Liver (tissue), 9 donors: ENCODE data around the gene NEUROD1. TPM values are rescaled to one million over a fixed set of nuclear protein-coding genes. Genes with fewer than 3 reads are reported as not detected.

Experiments
- DNase-seq: peaks from one replicate; pipeline ENCODE4 v3.0.0-alpha.2; 2017; ENCODE audit warnings: low spot score
- H3K27ac ChIP-seq, 2 donors: one replicate each; pipeline ENCODE4 v1.7.0; 2013; ENCODE audit warnings: inconsistent platforms in 2 of 2, low read length in 2 of 2, control low read depth in 1 of 2, low read depth in 1 of 2, mild to moderate bottlenecking in 1 of 2
- H3K27me3 ChIP-seq, 4 donors: one replicate each; pipeline versions ENCODE4 v1.6.1 to v1.7.0; 2013; ENCODE audit warnings: low read length in 3 of 4, inconsistent platforms in 1 of 4, mild to moderate bottlenecking in 1 of 4, moderate library complexity in 1 of 4; ENCODE audit not compliant: control insufficient read depth in 4 of 4, insufficient read depth in 4 of 4
- H3K36me3 ChIP-seq, 4 donors: one replicate each; pipeline versions ENCODE4 v1.6.1 to v1.7.0; 2013; ENCODE audit warnings: low read length in 3 of 4, mild to moderate bottlenecking in 3 of 4, low read depth in 1 of 4, moderate library complexity in 1 of 4; ENCODE audit not compliant: control insufficient read depth in 4 of 4, insufficient read depth in 3 of 4
- H3K4me1 ChIP-seq, 4 donors: one replicate each; pipeline versions ENCODE4 v1.6.1 to v1.7.0; 2013; ENCODE audit warnings: low read length in 3 of 4, mild to moderate bottlenecking in 3 of 4, moderate library complexity in 1 of 4; ENCODE audit not compliant: control insufficient read depth in 4 of 4, insufficient read depth in 4 of 4
- H3K4me3 ChIP-seq, 3 donors: one replicate each; pipeline versions ENCODE4 v1.6.1 to v1.7.0; 2013; ENCODE audit warnings: low read length in 3 of 3, control low read depth in 1 of 3, low read depth in 1 of 3, mild to moderate bottlenecking in 1 of 3
- H3K9ac ChIP-seq, 2 donors: one replicate each; pipeline ENCODE4 v1.7.0; 2013; ENCODE audit warnings: low read length in 2 of 2, mild to moderate bottlenecking in 2 of 2, moderate library complexity in 2 of 2, control low read depth in 1 of 2, low read depth in 1 of 2
- H3K9me3 ChIP-seq, 4 donors: one replicate each; pipeline versions ENCODE4 v1.6.1 to v1.7.0; 2013; ENCODE audit warnings: low read length in 3 of 4; ENCODE audit not compliant: control insufficient read depth in 4 of 4
- EGR1 ChIP-seq, 2 donors: IDR thresholded peaks; 2 replicates each; pipeline ENCODE4 v1.6.1; 2016 to 2018; ENCODE audit warnings: antibody characterized with exemption in 2 of 2, low read depth in 2 of 2
- FOXA2 ChIP-seq: IDR thresholded peaks from 2 replicates; pipeline ENCODE4 v1.6.1; 2016; ENCODE audit warnings: antibody characterized with exemption
- GABPA ChIP-seq, 2 donors: IDR thresholded peaks in 1 of 2; conservative IDR thresholded peaks in 1 of 2; 2 replicates each; pipeline ENCODE4 v1.6.1; 2016; ENCODE audit warnings: antibody characterized with exemption in 2 of 2, mild to moderate bottlenecking in 1 of 2, moderate library complexity in 1 of 2
- HNF4G ChIP-seq: IDR thresholded peaks from 2 replicates; pipeline ENCODE4 v1.6.1; 2016; ENCODE audit warnings: antibody characterized with exemption
- JUND ChIP-seq, 2 donors: IDR thresholded peaks; 2 replicates each; pipeline ENCODE4 v1.6.1; 2016; ENCODE audit warnings: antibody characterized with exemption in 2 of 2
- NR2F2 ChIP-seq: IDR thresholded peaks from 2 replicates; pipeline ENCODE4 v1.6.1; 2016; ENCODE audit warnings: antibody characterized with exemption
- RAD21 ChIP-seq, 2 donors: IDR thresholded peaks; 2 replicates each; pipeline ENCODE4 v1.6.1; 2016; ENCODE audit warnings: antibody characterized with exemption in 2 of 2, mild to moderate bottlenecking in 2 of 2
- RXRA ChIP-seq, 2 donors: IDR thresholded peaks; 2 replicates each; pipeline ENCODE4 v1.6.1; 2017 to 2018; ENCODE audit warnings: antibody characterized with exemption in 2 of 2, mild to moderate bottlenecking in 1 of 2
- SP1 ChIP-seq: IDR thresholded peaks from 2 replicates; pipeline ENCODE4 v1.6.1; 2018; ENCODE audit warnings: antibody characterized with exemption, mild to moderate bottlenecking
- TAF1 ChIP-seq: conservative IDR thresholded peaks from 2 replicates; pipeline ENCODE4 v1.6.1; 2016; ENCODE audit warnings: antibody characterized with exemption, mild to moderate bottlenecking
- whole genome bisulfite sequencing: extraction: QIAGEN DNeasy Blood & Tissue Kit; methylation state at CpG from one replicate; pipeline ENCODE4 v1.1.7; 2013; 5-methylcytosine and 5-hydroxymethylcytosine counted together
- polyA plus RNA-seq, 2 donors: library from polyadenylated mRNA; stranded (reverse) in 1 of 2; unstranded in 1 of 2; fragments of 200-250 nt in 1 of 2; fragments of >200 nt in 1 of 2; fragmentation: Nextera tagmentation in 1 of 2; extraction: Ambion mirVana in 1 of 2; gene quantifications; one replicate each; pipeline versions ENCODE4 v1.2.1 to v1.2.3, GENCODE V29; 2013 to 2015
- total RNA-seq, 2 donors: library from RNA; depleted of rRNA; stranded (reverse); fragments of >200 nt; gene quantifications; one replicate each; pipeline ENCODE4 v1.2.3, GENCODE V29; 2014
- TF ChIP-seq, protein P1 (sequence below): IDR thresholded peaks from 2 replicates; pipeline ENCODE4 v1.6.1; 2016; ENCODE audit warnings: antibody characterized with exemption
- TF ChIP-seq, protein P2 (sequence below): IDR thresholded peaks from 2 replicates; pipeline ENCODE4 v1.6.1; 2016; ENCODE audit warnings: antibody characterized with exemption
- TF ChIP-seq, protein P3 (sequence below): IDR thresholded peaks from 2 replicates; pipeline ENCODE4 v1.6.1; 2016; ENCODE audit warnings: antibody characterized with exemption, mild to moderate bottlenecking
- TF ChIP-seq, protein P4 (sequence below): IDR thresholded peaks from 2 replicates; pipeline ENCODE4 v1.6.1; 2016; ENCODE audit warnings: antibody characterized with exemption
- TF ChIP-seq, protein P5 (sequence below): fragments of 150-350 bp; IDR thresholded peaks from 2 replicates; pipeline ENCODE4 v1.5.1; 2017; ENCODE audit warnings: improper control_type of control experiment, low read depth, low read length; ENCODE audit not compliant: missing input control
- donor health status: healthy.
- donor health status: healthy.
- donor health status: healthy.
- donor health status: healthy.
- donor health status: healthy.

The NEUROD1 gene
- total and polyA plus RNA-seq, 4 donors = not detected

DNA sequence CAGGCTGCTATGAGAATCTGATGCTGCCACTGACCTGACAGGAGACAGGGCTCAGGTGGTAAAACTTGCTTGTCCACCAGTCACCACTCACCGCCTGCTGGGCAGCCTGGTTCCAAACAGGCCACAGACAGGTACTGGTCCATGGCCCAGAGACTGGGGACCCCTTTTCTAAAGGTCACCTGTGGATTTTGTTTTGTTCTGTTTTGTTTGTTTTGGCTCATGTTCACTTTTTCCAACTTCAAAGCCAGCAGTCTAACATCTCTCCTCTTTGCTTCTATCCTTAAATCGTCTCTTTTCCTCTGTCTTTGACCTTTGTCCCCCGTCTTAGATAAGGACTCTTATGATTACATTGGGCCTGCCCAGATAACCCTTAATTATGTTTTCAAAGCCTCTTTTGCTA, 20.1 kb downstream of the NEUROD1 start:
- WGBS = 48% methylated on average over 3 of the region's 3 CpGs
- no peak for DNase-seq
- TF ChIP-seq, protein P1, sequence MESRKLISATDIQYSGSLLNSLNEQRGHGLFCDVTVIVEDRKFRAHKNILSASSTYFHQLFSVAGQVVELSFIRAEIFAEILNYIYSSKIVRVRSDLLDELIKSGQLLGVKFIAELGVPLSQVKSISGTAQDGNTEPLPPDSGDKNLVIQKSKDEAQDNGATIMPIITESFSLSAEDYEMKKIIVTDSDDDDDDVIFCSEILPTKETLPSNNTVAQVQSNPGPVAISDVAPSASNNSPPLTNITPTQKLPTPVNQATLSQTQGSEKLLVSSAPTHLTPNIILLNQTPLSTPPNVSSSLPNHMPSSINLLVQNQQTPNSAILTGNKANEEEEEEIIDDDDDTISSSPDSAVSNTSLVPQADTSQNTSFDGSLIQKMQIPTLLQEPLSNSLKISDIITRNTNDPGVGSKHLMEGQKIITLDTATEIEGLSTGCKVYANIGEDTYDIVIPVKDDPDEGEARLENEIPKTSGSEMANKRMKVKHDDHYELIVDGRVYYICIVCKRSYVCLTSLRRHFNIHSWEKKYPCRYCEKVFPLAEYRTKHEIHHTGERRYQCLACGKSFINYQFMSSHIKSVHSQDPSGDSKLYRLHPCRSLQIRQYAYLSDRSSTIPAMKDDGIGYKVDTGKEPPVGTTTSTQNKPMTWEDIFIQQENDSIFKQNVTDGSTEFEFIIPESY = no peak
- TF ChIP-seq HNF4G = no peak
- no peak for TF ChIP-seq JUND (IDR thresholded peaks at IDR 0.05)
- no peak for TF ChIP-seq GABPA (IDR thresholded peaks at IDR 0.05 in 1 of 2, conservative IDR thresholded peaks at IDR 0.05 in 1 of 2)
- no peak for TF ChIP-seq RAD21 (IDR thresholded peaks at IDR 0.05)

DNA sequence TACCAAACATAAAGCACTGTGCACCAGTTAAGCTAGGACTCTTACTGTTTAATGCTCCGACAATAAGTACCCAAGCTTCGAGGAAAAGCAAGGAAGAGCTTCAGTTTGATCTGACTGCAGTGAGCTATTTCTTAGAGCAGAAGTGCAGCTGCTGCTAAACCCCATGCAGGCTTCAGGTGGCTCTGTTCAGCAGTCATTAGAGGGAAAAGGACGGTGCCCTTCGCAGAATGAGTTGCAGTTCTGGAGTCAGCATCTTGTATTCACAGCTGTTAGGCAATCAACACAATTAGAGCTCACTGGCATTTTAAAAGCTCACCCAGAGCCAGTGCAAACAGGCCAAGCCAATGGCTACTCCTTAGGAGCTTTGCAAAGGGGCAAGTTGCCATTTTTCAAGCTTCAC, 21.9 kb downstream of the NEUROD1 start:
- Histone ChIP-seq H3K27me3 (peaks cover 0 to 5% (median 1%) of the 10 kb centered on the region in 4 donors), H3K4me3 (no peak overlapping the region), H3K4me1 (peaks cover 0 to 12% (median 8%) of the 10 kb centered on the region in 4 donors), H3K9ac (no peak overlapping the region), H3K36me3 (no peaks in the 10 kb centered on the region), H3K9me3 (no peaks in the 10 kb centered on the region), H3K27ac (no peak overlapping the region)
- 82% methylated on average over 4 of the region's 4 CpGs for WGBS
- TF ChIP-seq, protein P2, sequence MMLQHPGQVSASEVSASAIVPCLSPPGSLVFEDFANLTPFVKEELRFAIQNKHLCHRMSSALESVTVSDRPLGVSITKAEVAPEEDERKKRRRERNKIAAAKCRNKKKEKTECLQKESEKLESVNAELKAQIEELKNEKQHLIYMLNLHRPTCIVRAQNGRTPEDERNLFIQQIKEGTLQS = no peak
- TF ChIP-seq, protein P3, sequence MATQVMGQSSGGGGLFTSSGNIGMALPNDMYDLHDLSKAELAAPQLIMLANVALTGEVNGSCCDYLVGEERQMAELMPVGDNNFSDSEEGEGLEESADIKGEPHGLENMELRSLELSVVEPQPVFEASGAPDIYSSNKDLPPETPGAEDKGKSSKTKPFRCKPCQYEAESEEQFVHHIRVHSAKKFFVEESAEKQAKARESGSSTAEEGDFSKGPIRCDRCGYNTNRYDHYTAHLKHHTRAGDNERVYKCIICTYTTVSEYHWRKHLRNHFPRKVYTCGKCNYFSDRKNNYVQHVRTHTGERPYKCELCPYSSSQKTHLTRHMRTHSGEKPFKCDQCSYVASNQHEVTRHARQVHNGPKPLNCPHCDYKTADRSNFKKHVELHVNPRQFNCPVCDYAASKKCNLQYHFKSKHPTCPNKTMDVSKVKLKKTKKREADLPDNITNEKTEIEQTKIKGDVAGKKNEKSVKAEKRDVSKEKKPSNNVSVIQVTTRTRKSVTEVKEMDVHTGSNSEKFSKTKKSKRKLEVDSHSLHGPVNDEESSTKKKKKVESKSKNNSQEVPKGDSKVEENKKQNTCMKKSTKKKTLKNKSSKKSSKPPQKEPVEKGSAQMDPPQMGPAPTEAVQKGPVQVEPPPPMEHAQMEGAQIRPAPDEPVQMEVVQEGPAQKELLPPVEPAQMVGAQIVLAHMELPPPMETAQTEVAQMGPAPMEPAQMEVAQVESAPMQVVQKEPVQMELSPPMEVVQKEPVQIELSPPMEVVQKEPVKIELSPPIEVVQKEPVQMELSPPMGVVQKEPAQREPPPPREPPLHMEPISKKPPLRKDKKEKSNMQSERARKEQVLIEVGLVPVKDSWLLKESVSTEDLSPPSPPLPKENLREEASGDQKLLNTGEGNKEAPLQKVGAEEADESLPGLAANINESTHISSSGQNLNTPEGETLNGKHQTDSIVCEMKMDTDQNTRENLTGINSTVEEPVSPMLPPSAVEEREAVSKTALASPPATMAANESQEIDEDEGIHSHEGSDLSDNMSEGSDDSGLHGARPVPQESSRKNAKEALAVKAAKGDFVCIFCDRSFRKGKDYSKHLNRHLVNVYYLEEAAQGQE = no peak
- TF ChIP-seq JUND (IDR thresholded peaks at IDR 0.05) = no peak
- no peak for TF ChIP-seq TAF1
- no peak for TF ChIP-seq EGR1 (IDR thresholded peaks at IDR 0.05; ENCODE audit: low read depth in 2 of 2)
- TF ChIP-seq, protein P4, sequence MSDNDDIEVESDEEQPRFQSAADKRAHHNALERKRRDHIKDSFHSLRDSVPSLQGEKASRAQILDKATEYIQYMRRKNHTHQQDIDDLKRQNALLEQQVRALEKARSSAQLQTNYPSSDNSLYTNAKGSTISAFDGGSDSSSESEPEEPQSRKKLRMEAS = no peak
- TF ChIP-seq, protein P5, sequence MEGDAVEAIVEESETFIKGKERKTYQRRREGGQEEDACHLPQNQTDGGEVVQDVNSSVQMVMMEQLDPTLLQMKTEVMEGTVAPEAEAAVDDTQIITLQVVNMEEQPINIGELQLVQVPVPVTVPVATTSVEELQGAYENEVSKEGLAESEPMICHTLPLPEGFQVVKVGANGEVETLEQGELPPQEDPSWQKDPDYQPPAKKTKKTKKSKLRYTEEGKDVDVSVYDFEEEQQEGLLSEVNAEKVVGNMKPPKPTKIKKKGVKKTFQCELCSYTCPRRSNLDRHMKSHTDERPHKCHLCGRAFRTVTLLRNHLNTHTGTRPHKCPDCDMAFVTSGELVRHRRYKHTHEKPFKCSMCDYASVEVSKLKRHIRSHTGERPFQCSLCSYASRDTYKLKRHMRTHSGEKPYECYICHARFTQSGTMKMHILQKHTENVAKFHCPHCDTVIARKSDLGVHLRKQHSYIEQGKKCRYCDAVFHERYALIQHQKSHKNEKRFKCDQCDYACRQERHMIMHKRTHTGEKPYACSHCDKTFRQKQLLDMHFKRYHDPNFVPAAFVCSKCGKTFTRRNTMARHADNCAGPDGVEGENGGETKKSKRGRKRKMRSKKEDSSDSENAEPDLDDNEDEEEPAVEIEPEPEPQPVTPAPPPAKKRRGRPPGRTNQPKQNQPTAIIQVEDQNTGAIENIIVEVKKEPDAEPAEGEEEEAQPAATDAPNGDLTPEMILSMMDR = no peak
- TF ChIP-seq HNF4G = no peak
- TF ChIP-seq SP1 = no peak
- no peak for TF ChIP-seq NR2F2
- no peak for TF ChIP-seq RXRA (IDR thresholded peaks at IDR 0.05)
- no peak for TF ChIP-seq FOXA2
- DNase-seq = no peak

More for the DNA sequence above, 20.1 kb downstream of the NEUROD1 start:
- no peak overlapping the region for H3K9ac ChIP-seq
- no peaks in the 10 kb centered on the region for H3K36me3 ChIP-seq
- H3K4me1 ChIP-seq = peaks cover 0 to 12% (median 8%) of the 10 kb centered on the region in 4 donors
- H3K4me3 ChIP-seq = no peak overlapping the region
- H3K27ac ChIP-seq = no peak overlapping the region
- H3K27me3 ChIP-seq = peaks cover 0 to 5% (median under 1%) of the 10 kb centered on the region in 4 donors
- H3K9me3 ChIP-seq = no peaks in the 10 kb centered on the region
